Activated T-helper 17 cell treated with anti-CD3 and anti-CD28 coated beads, Interleukin-2, amount 50 U/mL, for 72 hours (primary cell): ENCODE data around the gene IGF2BP3. TPM values are rescaled to one million over a fixed set of nuclear protein-coding genes. Genes with fewer than 3 reads are reported as not detected.

Source experiments
- ATAC-seq: fragments of 150-1000 bp; cut with Tn5 transposase; replicated peaks from 2 replicates; pipeline ENCODE4 v1.10.0; 2021; ENCODE audit warnings: mild to moderate bottlenecking, moderate library complexity
- H3K27ac Mint-ChIP-seq: one replicate; pipeline ENCODE4 v1.8.0; 2022; ENCODE audit warnings: mixed read lengths
- H3K27me3 Mint-ChIP-seq: one replicate; pipeline ENCODE4 v1.8.0; 2022; ENCODE audit warnings: mixed read lengths
- H3K36me3 Mint-ChIP-seq: one replicate; pipeline ENCODE4 v1.8.0; 2022; ENCODE audit warnings: low read depth, mild to moderate bottlenecking, mixed read lengths
- H3K4me1 Mint-ChIP-seq: one replicate; pipeline ENCODE4 v1.8.0; 2022; ENCODE audit warnings: mixed read lengths
- H3K4me3 Mint-ChIP-seq: one replicate; pipeline ENCODE4 v1.8.0; 2022; ENCODE audit warnings: mild to moderate bottlenecking, mixed read lengths
- H3K9me3 Mint-ChIP-seq: one replicate; pipeline ENCODE4 v1.8.0; 2022; ENCODE audit warnings: mixed read lengths
- total RNA-seq, 2 donors: library from RNA; stranded (reverse); gene quantifications; one replicate each; pipeline ENCODE4 v1.2.3, GENCODE V29; 2022

The IGF2BP3 gene
- total RNA-seq, 2 donors from 2014 or later, result 0.42 to 0.67 TPM

DNA sequence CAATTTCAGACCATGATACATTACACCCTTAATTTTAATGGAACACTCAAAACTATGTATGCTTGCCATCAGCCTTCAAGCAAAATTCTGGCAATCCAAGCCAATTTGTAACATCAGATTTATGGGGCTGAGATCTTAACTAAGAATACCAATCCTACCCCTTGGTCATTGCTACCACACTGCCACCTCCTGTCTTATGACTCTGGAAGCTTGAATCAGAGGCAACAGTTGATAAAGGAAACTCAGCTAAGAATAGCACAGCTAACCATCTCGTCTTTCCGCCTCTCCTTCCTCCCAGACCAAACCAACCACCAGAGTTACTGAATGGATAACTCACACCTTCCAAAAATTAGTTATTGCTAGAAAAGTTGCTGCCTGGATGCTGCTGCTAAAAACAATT lies 7.4 kb downstream of the IGF2BP3 start:
- no peak overlapping the region for H3K4me3 Mint-ChIP-seq
- no peak overlapping the region for H3K27ac Mint-ChIP-seq
- H3K4me1 Mint-ChIP-seq, result peaks cover 2% of the 10 kb centered on the region
- peak; percentile 62 for ATAC-seq
- no peaks in the 10 kb centered on the region for H3K9me3 Mint-ChIP-seq
- no peaks in the 10 kb centered on the region for H3K36me3 Mint-ChIP-seq
- peaks cover 55% of the 10 kb centered on the region for H3K27me3 Mint-ChIP-seq

DNA sequence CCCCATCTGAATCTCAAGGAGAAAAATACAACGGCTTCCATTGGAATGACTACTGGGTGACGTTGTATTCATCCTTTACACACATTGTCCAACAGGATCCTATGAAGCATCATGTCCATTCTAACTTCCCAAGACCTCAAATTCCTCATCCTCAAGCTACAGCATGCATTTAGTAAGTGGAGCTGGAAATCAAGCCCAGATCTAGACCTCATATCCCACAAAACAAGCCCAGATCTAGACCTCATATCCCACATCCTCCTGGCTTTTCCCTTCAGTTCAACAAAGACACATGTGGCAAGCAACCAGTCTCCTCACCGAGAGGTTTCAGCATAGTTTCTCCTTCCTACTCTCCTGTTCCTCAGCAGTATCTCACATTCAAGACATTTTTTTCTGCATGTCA lies 12.2 kb downstream of the IGF2BP3 start:
- no peak overlapping the region for H3K4me3 Mint-ChIP-seq
- no peaks in the 10 kb centered on the region for H3K4me1 Mint-ChIP-seq
- no peak overlapping the region for H3K27ac Mint-ChIP-seq
- ATAC-seq, result no peak
- H3K36me3 Mint-ChIP-seq, result no peaks in the 10 kb centered on the region
- no peaks in the 10 kb centered on the region for H3K9me3 Mint-ChIP-seq
- peaks cover 41% of the 10 kb centered on the region for H3K27me3 Mint-ChIP-seq

DNA sequence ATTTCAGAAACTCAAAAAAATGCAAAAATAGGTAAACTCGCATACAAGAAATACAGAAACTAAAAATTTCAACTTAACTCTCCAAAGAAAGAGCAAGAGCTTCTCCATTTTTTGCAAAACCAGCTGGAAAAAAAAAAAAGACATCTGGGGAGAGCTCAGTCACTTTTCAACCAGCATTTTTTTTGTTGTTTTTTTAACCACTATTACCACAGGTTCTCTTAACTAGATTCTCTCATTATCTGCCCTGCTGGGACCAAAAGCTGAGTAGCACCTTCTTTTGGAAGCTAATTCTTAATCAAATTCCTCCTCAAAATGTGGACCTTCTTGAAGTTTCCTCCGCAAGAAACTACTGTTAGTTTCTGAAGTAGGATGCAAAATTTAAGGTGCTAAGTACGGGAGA lies 14.2 kb downstream of the IGF2BP3 start:
- peaks cover 29% of the 10 kb centered on the region for H3K27me3 Mint-ChIP-seq
- no peak overlapping the region for H3K27ac Mint-ChIP-seq
- H3K4me1 Mint-ChIP-seq, result no peaks in the 10 kb centered on the region
- no peak overlapping the region for H3K4me3 Mint-ChIP-seq
- no peaks in the 10 kb centered on the region for H3K36me3 Mint-ChIP-seq
- ATAC-seq, result no peak
- H3K9me3 Mint-ChIP-seq, result no peaks in the 10 kb centered on the region

GRCh38 chr7:23454881-23455526 lies 15.3 kb downstream of the IGF2BP3 start:
- peaks cover 26% of the 10 kb centered on the region for H3K27me3 Mint-ChIP-seq
- H3K27ac Mint-ChIP-seq, result no peak overlapping the region
- H3K4me1 Mint-ChIP-seq, result no peaks in the 10 kb centered on the region
- H3K36me3 Mint-ChIP-seq, result no peaks in the 10 kb centered on the region
- no peak overlapping the region for H3K4me3 Mint-ChIP-seq
- no peak for ATAC-seq
- no peaks in the 10 kb centered on the region for H3K9me3 Mint-ChIP-seq

DNA sequence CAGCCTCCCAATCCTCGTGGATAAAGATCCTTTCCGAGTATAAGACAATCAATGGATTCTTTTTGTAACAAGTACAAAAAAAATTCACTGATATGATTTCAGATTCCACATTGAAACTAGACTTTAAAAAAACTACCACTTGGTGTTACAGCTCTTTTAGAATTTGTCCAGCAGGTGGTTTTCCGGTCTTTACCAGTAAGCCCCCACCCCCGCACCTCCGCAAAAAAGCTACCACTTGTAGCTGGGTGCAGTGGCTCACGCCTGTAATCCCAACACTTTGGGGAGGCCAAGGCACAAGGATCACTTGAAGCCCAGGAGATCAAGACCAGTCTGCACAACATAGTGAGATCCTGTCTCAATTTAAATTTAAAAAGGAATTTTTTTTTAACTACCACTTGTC lies 19.8 kb downstream of the IGF2BP3 start:
- no peak for ATAC-seq
- Mint-ChIP-seq H3K4me1 (no peaks in the 10 kb centered on the region), H3K27ac (no peak overlapping the region), H3K4me3 (no peak overlapping the region), H3K9me3 (no peaks in the 10 kb centered on the region), H3K36me3 (no peaks in the 10 kb centered on the region), H3K27me3 (peaks cover 31% of the 10 kb centered on the region)

DNA sequence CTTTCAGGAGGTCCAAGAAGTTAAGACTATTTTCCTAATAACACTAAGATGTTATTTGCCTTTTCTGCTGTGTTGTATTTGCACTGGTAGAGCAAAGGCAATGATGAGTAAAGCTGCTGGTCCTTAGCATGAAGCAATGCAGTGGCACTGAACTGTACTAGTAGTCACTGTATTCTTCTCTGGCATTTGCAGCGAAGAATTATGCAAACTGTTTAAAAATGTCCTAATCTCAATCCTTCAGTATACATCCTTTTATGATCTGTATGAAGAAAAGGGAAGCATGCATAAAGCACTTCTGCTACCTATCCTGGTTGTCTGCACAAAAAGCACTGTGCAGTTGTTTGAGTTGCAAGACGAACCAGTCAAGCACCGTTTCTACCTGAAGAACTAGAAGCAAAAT lies 20.4 kb downstream of the IGF2BP3 start:
- Mint-ChIP-seq H3K36me3 (no peaks in the 10 kb centered on the region), H3K4me1 (no peaks in the 10 kb centered on the region), H3K9me3 (no peaks in the 10 kb centered on the region), H3K27me3 (peaks cover 28% of the 10 kb centered on the region), H3K4me3 (no peak overlapping the region), H3K27ac (no peak overlapping the region)
- ATAC-seq, result no peak

GRCh38 chr7:23445326-23445725 lies 25.0 kb downstream of the IGF2BP3 start:
- H3K36me3 Mint-ChIP-seq, result no peaks in the 10 kb centered on the region

DNA sequence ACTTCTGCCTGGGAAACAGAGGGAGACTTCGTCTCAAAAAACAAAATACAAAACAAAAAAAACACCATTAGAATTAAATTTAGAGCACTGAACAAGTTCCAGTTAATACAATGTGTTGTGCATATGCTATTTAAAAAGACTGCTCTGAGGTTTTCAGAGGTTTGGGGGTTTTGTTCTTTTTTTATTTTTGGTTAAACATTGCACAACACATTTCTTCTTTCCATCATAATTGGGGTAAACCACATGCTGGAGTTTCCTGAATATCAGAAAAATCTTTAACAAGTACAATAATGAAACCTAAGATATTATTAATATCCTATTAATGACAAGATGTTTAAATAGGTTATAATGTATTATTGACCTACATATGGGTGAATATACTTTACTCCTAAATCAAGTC lies 26.3 kb downstream of the IGF2BP3 start:
- Mint-ChIP-seq H3K4me3 (no peak overlapping the region), H3K4me1 (no peaks in the 10 kb centered on the region), H3K27ac (no peak overlapping the region), H3K36me3 (no peaks in the 10 kb centered on the region), H3K9me3 (no peaks in the 10 kb centered on the region), H3K27me3 (peaks cover 24% of the 10 kb centered on the region)
- no peak for ATAC-seq

More at GRCh38 chr7:23445326-23445725, 25.0 kb downstream of the IGF2BP3 start:
- Mint-ChIP-seq H3K4me3 (no peak overlapping the region), H3K27me3 (peaks cover 23% of the 10 kb centered on the region), H3K4me1 (no peaks in the 10 kb centered on the region), H3K27ac (no peak overlapping the region), H3K9me3 (no peaks in the 10 kb centered on the region)
- ATAC-seq, result peak; percentile 77

GRCh38 chr7:23438171-23438570 lies 32.1 kb downstream of the IGF2BP3 start:
- Mint-ChIP-seq H3K27me3 (peaks cover 19% of the 10 kb centered on the region), H3K4me3 (no peak overlapping the region), H3K9me3 (no peaks in the 10 kb centered on the region), H3K36me3 (no peaks in the 10 kb centered on the region), H3K27ac (no peak overlapping the region), H3K4me1 (no peaks in the 10 kb centered on the region)
- ATAC-seq, result no peak

GRCh38 chr7:23434147-23434917 lies 36.0 kb downstream of the IGF2BP3 start:
- no peak overlapping the region for H3K4me3 Mint-ChIP-seq
- no peaks in the 10 kb centered on the region for H3K9me3 Mint-ChIP-seq
- no peaks in the 10 kb centered on the region for H3K4me1 Mint-ChIP-seq
- peaks cover 31% of the 10 kb centered on the region for H3K27me3 Mint-ChIP-seq
- ATAC-seq, result no peak
- no peaks in the 10 kb centered on the region for H3K36me3 Mint-ChIP-seq
- no peak overlapping the region for H3K27ac Mint-ChIP-seq

GRCh38 chr7:23431702-23432199 lies 38.5 kb downstream of the IGF2BP3 start:
- peaks cover 37% of the 10 kb centered on the region for H3K27me3 Mint-ChIP-seq
- no peaks in the 10 kb centered on the region for H3K36me3 Mint-ChIP-seq
- no peak for ATAC-seq
- no peak overlapping the region for H3K27ac Mint-ChIP-seq
- peaks cover 4% of the 10 kb centered on the region for H3K4me1 Mint-ChIP-seq
- H3K4me3 Mint-ChIP-seq, result no peak overlapping the region
- no peaks in the 10 kb centered on the region for H3K9me3 Mint-ChIP-seq

- Mint-ChIP-seq H3K27ac (no peak overlapping the region), H3K4me1 (peaks cover 5% of the 10 kb centered on the region), H3K9me3 (no peaks in the 10 kb centered on the region), H3K4me3 (no peak overlapping the region), H3K36me3 (no peaks in the 10 kb centered on the region), H3K27me3 (peaks cover 40% of the 10 kb centered on the region)
- ATAC-seq, result no peak
Measured at GRCh38 chr7:23430893-23431259, 39.4 kb downstream of the IGF2BP3 start.

- Mint-ChIP-seq H3K27ac (no peak overlapping the region), H3K36me3 (no peaks in the 10 kb centered on the region), H3K4me3 (no peak overlapping the region), H3K27me3 (peaks cover 37% of the 10 kb centered on the region), H3K4me1 (peaks cover 5% of the 10 kb centered on the region), H3K9me3 (no peaks in the 10 kb centered on the region)
- ATAC-seq, result no peak
Measured at GRCh38 chr7:23426876-23427275, 43.4 kb downstream of the IGF2BP3 start.

- H3K4me1 Mint-ChIP-seq, result peaks cover 5% of the 10 kb centered on the region
- H3K9me3 Mint-ChIP-seq, result no peaks in the 10 kb centered on the region
- no peak for ATAC-seq
- H3K27me3 Mint-ChIP-seq, result peaks cover 18% of the 10 kb centered on the region
- no peak overlapping the region for H3K27ac Mint-ChIP-seq
- no peaks in the 10 kb centered on the region for H3K36me3 Mint-ChIP-seq
- H3K4me3 Mint-ChIP-seq, result no peak overlapping the region
Measured at GRCh38 chr7:23422909-23423308, 47.4 kb downstream of the IGF2BP3 start.

- Mint-ChIP-seq H3K27ac (no peak overlapping the region), H3K9me3 (no peaks in the 10 kb centered on the region), H3K36me3 (no peaks in the 10 kb centered on the region), H3K27me3 (peaks cover 18% of the 10 kb centered on the region), H3K4me1 (peaks cover 5% of the 10 kb centered on the region), H3K4me3 (no peak overlapping the region)
- no peak for ATAC-seq
Measured at GRCh38 chr7:23422384-23422783, 47.9 kb downstream of the IGF2BP3 start.
